Stomach (tissue), 9 donors: Measurements from ENCODE around the gene RASIP1. TPM values are rescaled to one million over a fixed set of nuclear protein-coding genes. Genes with fewer than 3 reads are reported as not detected.
A peak's percentile ranks its signal among the peaks of the same experiment; 100 is the strongest.
"Not testable (repeated sequence)": the region's sequence is repeated elsewhere in the genome, so short reads cannot be mapped to it uniquely, and the experiment has no call there.

Experiments
- DNase-seq, 2 donors: peaks; one replicate each; pipeline versions ENCODE4 v3.0.0 to v3.0.0-alpha.2; 2013 to 2019
- H3K27ac ChIP-seq, 5 donors: fragments of 200-600 bp in 4 of 5; sonication (generic) in 4 of 5; one replicate each; pipeline ENCODE4 v1.5.1; 2013 to 2019; ENCODE audit warnings: mild to moderate bottlenecking in 1 of 5, moderate library complexity in 1 of 5
- H3K27me3 ChIP-seq, 3 donors: fragments of 200-600 bp; sonication (generic); one replicate each; pipeline ENCODE4 v1.5.1; 2017 to 2019; ENCODE audit warnings: mixed run types in 1 of 3
- H3K36me3 ChIP-seq, 4 donors: fragments of 200-600 bp; sonication (generic); 1 replicate in 3 of 4; 2 replicates in 1 of 4; pipeline ENCODE4 v1.5.1; 2016 to 2019
- H3K4me1 ChIP-seq, 4 donors: fragments of 200-600 bp; sonication (generic); one replicate each; pipeline ENCODE4 v1.5.1; 2016 to 2019
- H3K4me3 ChIP-seq, 4 donors: fragments of 200-600 bp; sonication (generic) in 3 of 4; one replicate each; pipeline ENCODE4 v1.5.1; 2016 to 2019; ENCODE audit warnings: mild to moderate bottlenecking in 1 of 4
- H3K9me3 ChIP-seq, 4 donors: fragments of 200-600 bp; sonication (generic); one replicate each; pipeline ENCODE4 v1.5.1; 2016 to 2019
- EP300 ChIP-seq: sonication (generic); formaldehyde crosslinking; IDR thresholded peaks from one replicate; pipeline ENCODE4 v1.6.1; 2017; ENCODE audit warnings: antibody characterized with exemption
- POLR2A ChIP-seq, 4 donors: fragments of 450-650 bp; IDR thresholded peaks; one replicate each; pipeline ENCODE4 v1.6.1; 2016; ENCODE audit warnings: antibody characterized with exemption in 4 of 4, control low read depth in 2 of 4, mild to moderate bottlenecking in 1 of 4, moderate library complexity in 1 of 4
- POLR2AphosphoS5 ChIP-seq, 3 donors: sonication (generic); formaldehyde crosslinking; IDR thresholded peaks; one replicate each; pipeline ENCODE4 v1.6.1; 2016; ENCODE audit warnings: antibody characterized with exemption in 3 of 3
- WGBS, 5 donors: extraction: QIAGEN DNeasy Blood & Tissue Kit in 3 of 5; methylation state at CpG; one replicate each; pipeline versions ENCODE4 v1.1.5 to v1.1.7; 2013 to 2018; 5-methylcytosine and 5-hydroxymethylcytosine counted together
- intact Hi-C: fragments of 100-400 bp; cut with DNase I; formaldehyde crosslinking; loops from one replicate; pipeline ENCODE4 v1.15.1; 2023; ENCODE audit warnings: low total_unique reads
- polyA plus RNA-seq, 3 donors: library from polyadenylated mRNA; stranded (reverse); fragments of 200-250 nt; gene quantifications; one replicate each; pipeline ENCODE4 v1.2.3, GENCODE V29; 2013
- total RNA-seq, 5 donors: library from RNA; depleted of rRNA; stranded (reverse); fragments of >200 nt; gene quantifications; one replicate each; pipeline versions ENCODE4 v1.1.0 to v1.2.3, GENCODE V29; 2014 to 2016
- TF ChIP-seq, protein P1 (sequence below), 7 experiments: fragments of 450-650 bp in 4 of 7; fragments of 200-600 bp in 3 of 7; sonication (generic) in 3 of 7; IDR thresholded peaks; one replicate each; pipeline ENCODE4 v1.5.1; 2016 to 2019; ENCODE audit warnings: antibody characterized with exemption in 7 of 7, control low read depth in 2 of 7, mild to moderate bottlenecking in 1 of 7
- donor health status: healthy with polysubstance abuse.
- donor health status: Bipolar disorder and iron deficiency.
- donor health status: healthy.

Gene RASIP1
- total and polyA plus RNA-seq, 8 donors: 4.7 to 44.9 (median 10.2) TPM

GRCh38 chr19:48687776-48688175 lies 52.6 kb downstream of the RASIP1 start:
- TF ChIP-seq EP300: no peak
- no peak for TF ChIP-seq POLR2A (IDR thresholded peaks at IDR 0.05)
- no peak for TF ChIP-seq POLR2AphosphoS5 (IDR thresholded peaks at IDR 0.05)
- TF ChIP-seq, protein P1, sequence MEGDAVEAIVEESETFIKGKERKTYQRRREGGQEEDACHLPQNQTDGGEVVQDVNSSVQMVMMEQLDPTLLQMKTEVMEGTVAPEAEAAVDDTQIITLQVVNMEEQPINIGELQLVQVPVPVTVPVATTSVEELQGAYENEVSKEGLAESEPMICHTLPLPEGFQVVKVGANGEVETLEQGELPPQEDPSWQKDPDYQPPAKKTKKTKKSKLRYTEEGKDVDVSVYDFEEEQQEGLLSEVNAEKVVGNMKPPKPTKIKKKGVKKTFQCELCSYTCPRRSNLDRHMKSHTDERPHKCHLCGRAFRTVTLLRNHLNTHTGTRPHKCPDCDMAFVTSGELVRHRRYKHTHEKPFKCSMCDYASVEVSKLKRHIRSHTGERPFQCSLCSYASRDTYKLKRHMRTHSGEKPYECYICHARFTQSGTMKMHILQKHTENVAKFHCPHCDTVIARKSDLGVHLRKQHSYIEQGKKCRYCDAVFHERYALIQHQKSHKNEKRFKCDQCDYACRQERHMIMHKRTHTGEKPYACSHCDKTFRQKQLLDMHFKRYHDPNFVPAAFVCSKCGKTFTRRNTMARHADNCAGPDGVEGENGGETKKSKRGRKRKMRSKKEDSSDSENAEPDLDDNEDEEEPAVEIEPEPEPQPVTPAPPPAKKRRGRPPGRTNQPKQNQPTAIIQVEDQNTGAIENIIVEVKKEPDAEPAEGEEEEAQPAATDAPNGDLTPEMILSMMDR (IDR thresholded peaks at IDR 0.05): no peak
- H3K36me3 ChIP-seq: no peaks in the 10 kb centered on the region
- peaks cover 4 to 42% (median 27%) of the 10 kb centered on the region in 4 donors for H3K4me1 ChIP-seq
- DNase-seq: no peak
- H3K4me3 ChIP-seq: no peak overlapping the region
- H3K27ac ChIP-seq: no peak overlapping the region
- no peaks in the 10 kb centered on the region for H3K9me3 ChIP-seq
- intact Hi-C loops: no loop called here
- no peaks in the 10 kb centered on the region for H3K27me3 ChIP-seq
- WGBS, 5 donors: 41 to 62% (median 56%) methylated on average over 3 of the region's 3 CpGs

DNA sequence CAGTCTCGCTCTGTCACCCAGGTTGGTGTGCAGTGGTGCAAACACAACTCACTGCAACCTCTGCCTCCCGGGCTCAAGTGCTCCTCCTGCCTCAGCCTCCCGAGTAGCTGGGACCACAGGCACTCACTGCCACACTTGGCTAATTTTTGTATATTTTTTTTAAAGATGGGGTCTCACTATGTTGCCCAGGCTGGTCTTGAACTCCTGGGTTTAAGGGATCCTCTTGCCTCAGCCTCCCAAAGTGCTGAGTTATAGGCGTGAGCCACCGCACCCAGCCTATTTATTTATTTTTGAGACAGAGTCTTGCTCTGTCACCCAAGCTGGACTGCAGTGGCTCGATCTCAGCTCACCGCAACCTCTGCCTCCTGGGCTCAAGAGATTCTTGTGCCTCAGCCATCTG lies 53.8 kb downstream of the RASIP1 start:
- H3K4me1 ChIP-seq: peaks cover 4 to 43% (median 32%) of the 10 kb centered on the region in 4 donors
- WGBS, 5 donors: 90 to 97% (median 95%) methylated on average over 7 of the region's 7 CpGs
- H3K27ac ChIP-seq, DNase-seq, H3K36me3 ChIP-seq, H3K9me3 ChIP-seq, intact Hi-C loops, H3K27me3 ChIP-seq, H3K4me3 ChIP-seq: not testable (repeated sequence)

GRCh38 chr19:48686088-48686487 lies 54.3 kb downstream of the RASIP1 start:
- H3K27me3 ChIP-seq: no peaks in the 10 kb centered on the region
- DNase-seq: no peak
- H3K36me3 ChIP-seq: no peaks in the 10 kb centered on the region
- 77 to 88% (median 82%) methylated on average over 3 of the region's 3 CpGs for WGBS, 5 donors
- no peak overlapping the region for H3K27ac ChIP-seq
- peaks cover 4 to 46% (median 32%) of the 10 kb centered on the region in 4 donors for H3K4me1 ChIP-seq
- no peak for TF ChIP-seq POLR2AphosphoS5 (IDR thresholded peaks at IDR 0.05)
- no peak for TF ChIP-seq EP300
- TF ChIP-seq, protein P1 (IDR thresholded peaks at IDR 0.05): no peak
- TF ChIP-seq POLR2A (IDR thresholded peaks at IDR 0.05): no peak
- H3K4me3 ChIP-seq: no peak overlapping the region
- intact Hi-C loops: no loop called here
- no peaks in the 10 kb centered on the region for H3K9me3 ChIP-seq

- H3K36me3 ChIP-seq: no peaks in the 10 kb centered on the region
- peak in 1 of 2 donors; percentile 58 for DNase-seq
These were observed 54.8 kb downstream of the RASIP1 start for GRCh38 chr19:48685583-48685982.

DNA sequence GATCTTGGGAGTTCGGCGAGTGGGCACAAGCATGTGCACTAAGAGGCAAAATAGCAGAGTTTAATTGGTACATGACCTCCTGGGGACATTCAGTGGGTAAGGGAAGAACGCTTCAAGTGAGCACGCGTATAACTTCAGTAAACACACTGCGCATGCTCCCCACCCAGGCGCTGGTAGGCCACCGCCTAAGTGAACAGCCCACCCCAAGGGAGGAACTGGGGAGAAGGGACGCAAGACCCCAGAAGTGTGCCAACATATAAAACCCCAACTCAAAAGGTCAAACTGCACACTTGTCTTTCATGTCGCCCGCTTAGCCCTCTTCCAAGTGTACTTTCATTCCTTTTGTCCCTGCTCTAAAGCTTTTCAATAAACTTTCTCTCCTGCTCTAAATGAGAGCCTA lies 57.1 kb downstream of the RASIP1 start:
- DNase-seq: peak in 1 of 2 donors; percentile 82
- Histone ChIP-seq H3K9me3 (no peaks in the 10 kb centered on the region), H3K4me1 (peaks cover 9 to 46% (median 29%) of the 10 kb centered on the region in 4 donors), H3K4me3 (no peak overlapping the region), H3K27me3 (no peaks in the 10 kb centered on the region), H3K36me3 (no peaks in the 10 kb centered on the region), H3K27ac (peak overlapping the region in 1 of 5 donors; percentile 47)
- TF ChIP-seq POLR2A (IDR thresholded peaks at IDR 0.05): no peak
- WGBS, 5 donors: 56 to 72% (median 69%) methylated on average over 11 of the region's 11 CpGs
- intact Hi-C loops: no loop called here

More at GRCh38 chr19:48685583-48685982, 54.8 kb downstream of the RASIP1 start:
- H3K4me1 ChIP-seq: peaks cover 4 to 48% (median 32%) of the 10 kb centered on the region in 4 donors
- TF ChIP-seq POLR2A (IDR thresholded peaks at IDR 0.05): no peak
- TF ChIP-seq, protein P1 (IDR thresholded peaks at IDR 0.05): no peak
- TF ChIP-seq POLR2AphosphoS5 (IDR thresholded peaks at IDR 0.05): no peak
- TF ChIP-seq EP300: no peak
- no peaks in the 10 kb centered on the region for H3K27me3 ChIP-seq
- H3K9me3 ChIP-seq: no peaks in the 10 kb centered on the region
- 56 to 68% (median 62%) methylated on average over 9 of the region's 9 CpGs for WGBS, 5 donors
- intact Hi-C loops: no loop called here
- H3K4me3 ChIP-seq: no peak overlapping the region
- H3K27ac ChIP-seq: no peak overlapping the region
